Mucosa of descending colon (tissue), 3 donors: ENCODE data around the gene PLEKHG7. TPM values are rescaled to one million over a fixed set of nuclear protein-coding genes. Genes with fewer than 3 reads are reported as not detected.

Experiments used
- ATAC-seq: fragments of 200-7000 bp; cut with Tn5 transposase; one replicate; pipeline ENCODE4 v1.9.1; 2020; ENCODE audit warnings: mild to moderate bottlenecking, moderate library complexity
- DNase-seq, 3 donors: peaks; one replicate each; pipeline ENCODE4 v3.0.0-alpha.2; 2020
- H3K36me3 ChIP-seq: fragments of 200-600 bp; one replicate; pipeline ENCODE4 v1.8.0; 2021; ENCODE audit warnings: low read depth, mild to moderate bottlenecking
- H3K4me1 ChIP-seq: fragments of 200-600 bp; one replicate; pipeline ENCODE4 v1.8.0; 2021; ENCODE audit warnings: low read depth, mild to moderate bottlenecking
- H3K4me3 ChIP-seq: fragments of 200-600 bp; one replicate; pipeline ENCODE4 v1.8.0; 2021; ENCODE audit warnings: mild to moderate bottlenecking
- H3K9me3 ChIP-seq: fragments of 200-600 bp; one replicate; pipeline ENCODE4 v1.8.0; 2021; ENCODE audit warnings: mild to moderate bottlenecking
- CTCF ChIP-seq: fragments of 200-600 bp; IDR thresholded peaks from one replicate; pipeline ENCODE4 v1.8.0; 2022; ENCODE audit warnings: antibody characterized with exemption, mild to moderate bottlenecking
- intact Hi-C, 2 donors: fragments of 100-400 bp; cut with DNase I in 1 of 2; cut with micrococcal nuclease in 1 of 2; formaldehyde crosslinking; loops; one replicate each; pipeline versions ENCODE4 v1.11.0 to v1.11.1; 2022; cut with DNase I, micrococcal nuclease
- total RNA-seq, 3 donors: library from RNA; stranded (reverse); fragmentation: NEBNext Ultra II Directional in 2 of 3; extraction: Animal tissue kit (Norgen Biotek cat#: 25700) in 2 of 3; gene quantifications; one replicate each; pipeline versions ENCODE4 v1.2.1 to v1.2.4, GENCODE V29; 2021 to 2023
- donor health status: DM: no; HTN: no; CAD: no; lungs with moderate emphysema.
- donor health status: DM: no; HTN: no; CAD: no.
- donor health status: DM: no; HTN: yes; CAD: no.

The PLEKHG7 gene
- total RNA-seq, 3 donors from 2014 or later: 1.2 to 2.7 (median 1.3) TPM

- no peak for TF ChIP-seq CTCF
- intact Hi-C loops: no loop called here
- no peak for DNase-seq
Observed at GRCh38 chr12:92732716-92733115, 29.9 kb downstream of the PLEKHG7 start.

GRCh38 chr12:92733181-92733580 is 30.4 kb downstream of the PLEKHG7 start:
- TF ChIP-seq CTCF: no peak
- no peak for DNase-seq
- intact Hi-C loops: no loop called here
- Histone ChIP-seq H3K4me3 (no peak overlapping the region), H3K36me3 (no peaks in the 10 kb centered on the region), H3K4me1 (no peaks in the 10 kb centered on the region), H3K9me3 (no peaks in the 10 kb centered on the region)
- no peak for ATAC-seq

More at GRCh38 chr12:92732716-92733115, 29.9 kb downstream of the PLEKHG7 start:
- no peaks in the 10 kb centered on the region for H3K9me3 ChIP-seq
- H3K4me1 ChIP-seq: no peaks in the 10 kb centered on the region
- ATAC-seq: no peak
- H3K4me3 ChIP-seq: no peak overlapping the region
- no peaks in the 10 kb centered on the region for H3K36me3 ChIP-seq

DNA sequence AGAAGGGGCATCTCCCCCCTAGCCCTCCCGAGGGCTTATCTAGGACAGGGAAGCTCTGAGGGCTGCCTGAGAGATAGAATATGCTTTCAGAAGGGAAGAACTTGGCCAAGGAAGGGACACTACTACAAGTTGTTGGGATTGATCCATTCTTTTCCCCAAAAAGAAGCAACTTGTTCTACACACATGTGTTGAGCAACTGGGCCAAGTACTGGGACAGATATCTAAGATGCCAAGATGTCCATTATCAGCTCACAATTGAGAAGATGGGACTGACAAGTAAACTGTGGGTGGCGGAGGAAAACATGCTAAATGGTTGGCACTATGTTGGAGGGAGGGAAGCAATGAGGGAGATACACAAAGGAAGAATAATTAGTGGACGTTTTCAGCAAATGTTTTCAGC is 30.9 kb downstream of the PLEKHG7 start:
- intact Hi-C loops: no loop called here
- H3K4me1 ChIP-seq: no peaks in the 10 kb centered on the region
- H3K36me3 ChIP-seq: no peaks in the 10 kb centered on the region
- no peak for TF ChIP-seq CTCF
- H3K4me3 ChIP-seq: no peak overlapping the region
- H3K9me3 ChIP-seq: no peaks in the 10 kb centered on the region
- ATAC-seq: no peak
- DNase-seq: no peak

DNA sequence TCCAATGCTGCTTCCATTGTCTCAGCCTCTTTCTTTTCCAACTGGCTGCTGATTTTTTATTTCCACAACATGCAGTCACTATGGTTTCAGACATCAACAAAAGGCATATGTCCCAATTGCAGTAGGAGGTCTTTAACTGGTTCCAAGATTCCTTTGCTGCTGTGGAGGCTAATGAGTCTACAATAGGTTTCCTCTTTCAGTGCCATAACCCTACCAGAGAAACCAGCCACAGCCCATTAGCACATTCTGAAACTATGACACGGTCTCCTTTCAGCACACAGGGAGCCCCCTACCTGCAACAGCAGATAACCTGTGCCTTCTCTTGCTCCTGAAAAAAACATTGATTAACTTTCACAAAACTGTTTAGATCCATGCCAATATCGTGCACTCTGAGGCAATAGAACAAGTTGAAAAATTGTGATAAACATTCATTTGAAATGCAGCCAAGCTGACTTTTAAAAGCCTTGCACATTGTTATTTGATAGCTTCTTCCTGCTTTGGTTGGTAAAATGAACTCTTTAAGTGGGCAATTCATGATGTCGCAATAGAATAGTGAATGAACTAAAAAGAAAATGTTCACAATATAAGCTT is 32.4 kb downstream of the PLEKHG7 start:
- Histone ChIP-seq H3K9me3 (no peaks in the 10 kb centered on the region), H3K36me3 (no peaks in the 10 kb centered on the region), H3K4me1 (no peaks in the 10 kb centered on the region), H3K4me3 (no peak overlapping the region)
- ATAC-seq (peak; percentile 57), DNase-seq (no peak)
- intact Hi-C loops: no loop called here
- no peak for TF ChIP-seq CTCF

DNA sequence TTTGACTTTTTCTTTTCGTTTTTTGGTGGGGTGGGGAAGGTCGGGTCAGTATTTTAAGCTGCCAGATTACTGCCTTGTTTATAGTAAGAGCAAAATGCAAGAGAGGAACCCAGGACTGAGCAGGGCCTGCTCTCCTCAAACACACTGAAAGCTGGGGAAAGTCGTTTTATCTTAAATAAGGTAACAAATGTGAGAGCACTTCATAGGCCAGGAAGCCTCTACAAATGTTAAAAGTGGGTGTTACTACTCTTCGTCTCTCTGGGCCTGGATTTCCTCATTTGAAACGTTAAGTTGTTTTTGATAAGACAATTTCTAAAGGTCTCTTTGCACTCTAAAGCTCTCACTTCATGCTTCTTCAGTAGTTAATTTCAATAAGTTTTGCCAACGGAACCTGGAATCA is 33.8 kb downstream of the PLEKHG7 start:
- H3K9me3 ChIP-seq: no peaks in the 10 kb centered on the region
- no peak for TF ChIP-seq CTCF
- no peak overlapping the region for H3K4me3 ChIP-seq
- intact Hi-C loops: no loop called here
- DNase-seq (no peak), ATAC-seq (no peak)
- H3K4me1 ChIP-seq: no peaks in the 10 kb centered on the region
- no peaks in the 10 kb centered on the region for H3K36me3 ChIP-seq
